K562 (cell line): ENCODE data around the gene NTRK1. TPM values are rescaled to one million over a fixed set of nuclear protein-coding genes. Genes with fewer than 3 reads are reported as not detected.

Experiments used
- ADNP ChIP-seq: fragments of 200-800 bp; sonication (Bioruptor generic); IDR thresholded peaks from 2 replicates; pipeline ENCODE4 v1.6.1; 2016; ENCODE audit warnings: missing genetic modification characterization, missing compliant biosample characterization
- BCL6 ChIP-seq: fragments of 250-450 bp; sonication (Bioruptor Pico); IDR thresholded peaks from 2 replicates; pipeline ENCODE4 v1.4.0; 2020
- COPS2 ChIP-seq: fragments of 450-650 bp; conservative IDR thresholded peaks from 2 replicates; pipeline ENCODE4 v1.6.1; 2016; ENCODE audit warnings: mild to moderate bottlenecking, moderate library complexity
- E2F8 ChIP-seq: fragments of 450-650 bp; IDR thresholded peaks from 2 replicates; pipeline ENCODE4 v1.7.1; 2018; ENCODE audit warnings: mild to moderate bottlenecking, low read depth; ENCODE audit not compliant: partially characterized antibody
- FOXK1 ChIP-seq: sonication (generic); formaldehyde crosslinking; IDR thresholded peaks from 2 replicates; pipeline ENCODE4 v1.8.0; 2022; ENCODE audit warnings: missing genetic modification reagents, mild to moderate bottlenecking, borderline replicate concordance
- HDGF ChIP-seq: fragments of 450-650 bp; IDR thresholded peaks from 2 replicates; pipeline ENCODE4 v1.6.1; 2016
- HMGXB4 ChIP-seq: sonication (generic); formaldehyde crosslinking; IDR thresholded peaks from 2 replicates; pipeline ENCODE4 v1.8.1; 2023; ENCODE audit warnings: mild to moderate bottlenecking, missing genetic modification reagents
- HNRNPH1 ChIP-seq: fragments of 200-400 bp; formaldehyde crosslinking; optimal IDR thresholded peaks from 2 replicates; pipeline ENCODE3; 2017; ENCODE audit warnings: low read depth, mild to moderate bottlenecking, low read length, moderate library complexity
- NCOA2 ChIP-seq, 2 experiments: fragments of 450-650 bp; IDR thresholded peaks; 2 replicates each; pipeline ENCODE4 v1.6.1; 2018; ENCODE audit warnings: mild to moderate bottlenecking in 2 of 2, moderate library complexity in 1 of 2; ENCODE audit not compliant: partially characterized antibody in 2 of 2
- STAT5A ChIP-seq: IDR thresholded peaks from 2 replicates; pipeline ENCODE4 v1.6.1; 2012; ENCODE audit warnings: low read length, inconsistent platforms, borderline replicate concordance
- ZBTB5 ChIP-seq: fragments of 450-650 bp; IDR thresholded peaks from 2 replicates; pipeline ENCODE4 v1.6.1; 2017; ENCODE audit warnings: antibody characterized with exemption
- ZFP36 ChIP-seq: fragments of 150-350 bp; IDR thresholded peaks from 2 replicates; pipeline ENCODE4 v1.6.1; 2018; ENCODE audit warnings: low read length, low read depth; ENCODE audit not compliant: partially characterized antibody
- ZFX ChIP-seq: sonication (generic); formaldehyde crosslinking; IDR thresholded peaks from 2 replicates; pipeline ENCODE4 v1.8.0; 2022; ENCODE audit warnings: mild to moderate bottlenecking, missing genetic modification reagents, moderate library complexity
- ZNF165 ChIP-seq: fragments of 250-450 bp; sonication (Bioruptor Pico); IDR thresholded peaks from 2 replicates; pipeline ENCODE4 v1.4.0; 2020; ENCODE audit warnings: borderline replicate concordance
- ZNF511 ChIP-seq: sonication (generic); formaldehyde crosslinking; IDR thresholded peaks from 2 replicates; pipeline ENCODE4 v1.8.0; 2022; ENCODE audit warnings: mild to moderate bottlenecking, missing genetic modification reagents
- polyA plus RNA-seq, 8 experiments: library from polyadenylated mRNA; depleted of rRNA in 4 of 8; stranded (reverse) in 5 of 8; unstranded in 3 of 8; fragments of >200 nt; fragmentation: Nextera tagmentation in 2 of 8; fragmentation: Illumina TruSeq in 1 of 8; extraction: Ambion mirVana in 2 of 8; extraction: Trizol in 1 of 8; gene quantifications; 2 replicates each; pipeline versions ENCODE4 v1.2.1 to v1.2.3, GENCODE V29; 2011 to 2014; ENCODE audit warnings: inconsistent platforms in 1 of 8, missing spikeins in 1 of 8
- total RNA-seq, 7 experiments: library from RNA; depleted of rRNA in 6 of 7; stranded (reverse); fragments of >200 nt in 6 of 7; fragmentation: Illumina TruSeq in 2 of 7; extraction: Trizol in 2 of 7; gene quantifications; 2 replicates each; pipeline versions ENCODE4 v1.2.1 to v1.2.3, GENCODE V29; 2011 to 2021; ENCODE audit warnings: low replicate concordance in 1 of 7

NTRK1 gene
- total and polyA plus RNA-seq, 9 of the 15 experiments (the other 6 are each of a cell fraction or from before 2014, with no cell fraction given): 0.46 to 30.0 (median 7.9) TPM

- TF ChIP-seq ZNF165 (no peak), BCL6 (CRISPR knock-in tag) (no peak), FOXK1 (no peak), E2F8 (no peak), NCOA2 (IDR thresholded peaks at IDR 0.05; ENCODE audit: partially characterized antibody in 2 of 2) (no peak), ZFP36 (peak; percentile 36), ADNP (no peak), HMGXB4 (CRISPR knock-in tag) (no peak), HDGF (no peak), ZNF511 (CRISPR knock-in tag) (0 out of 2 replicates have a peak, but pooled peaks have one; percentile 59), STAT5A (0 out of 2 replicates have a peak, but pooled peaks have one; percentile 16), COPS2 (no peak), ZFX (CRISPR knock-in tag) (peak; percentile 61), HNRNPH1 (no peak), ZBTB5 (no peak)
Observed at GRCh38 chr1:156894711-156895454, 34.2 kb downstream of the NTRK1 start (continued).
